HEK293 (cell line): ENCODE measurements around the gene PSMD8.
A peak's percentile ranks its signal among the peaks of the same experiment; 100 is the strongest.

Experiments used
- GFI1B ChIP-seq: fragments of 450-650 bp; formaldehyde crosslinking; IDR thresholded peaks from 2 replicates; pipeline ENCODE4 v1.5.1; 2016; ENCODE audit warnings: missing biosample characterization, missing genetic modification characterization
- IKZF3 ChIP-seq: fragments of 450-650 bp; IDR thresholded peaks from 2 replicates; pipeline ENCODE4 v1.5.0; 2018; ENCODE audit warnings: missing biosample characterization, mild to moderate bottlenecking, missing genetic modification characterization, moderate library complexity
- INSM2 ChIP-seq: fragments of 450-650 bp; formaldehyde crosslinking; IDR thresholded peaks from 2 replicates; pipeline ENCODE4 v1.5.1; 2016; ENCODE audit warnings: missing biosample characterization, missing genetic modification characterization
- KLF8 ChIP-seq: fragments of 450-650 bp; formaldehyde crosslinking; IDR thresholded peaks from 2 replicates; pipeline ENCODE4 v1.5.1; 2016; ENCODE audit warnings: missing biosample characterization, missing genetic modification characterization
- MZF1 ChIP-seq: fragments of 450-650 bp; formaldehyde crosslinking; IDR thresholded peaks from 2 replicates; pipeline ENCODE4 v1.5.1; 2017; ENCODE audit warnings: missing biosample characterization, missing genetic modification characterization, borderline replicate concordance
- REPIN1 ChIP-seq: fragments of 450-650 bp; formaldehyde crosslinking; IDR thresholded peaks from 2 replicates; pipeline ENCODE4 v1.5.1; 2017; ENCODE audit warnings: missing biosample characterization, missing genetic modification characterization, low read depth
- SETDB1 ChIP-seq: IDR thresholded peaks from one replicate; pipeline ENCODE4 v1.6.1; 2017; ENCODE audit warnings: mild to moderate bottlenecking, low read length, moderate library complexity, mixed read lengths; ENCODE audit not compliant: insufficient read length
- SP3 ChIP-seq: fragments of 450-650 bp; formaldehyde crosslinking; IDR thresholded peaks from 2 replicates; pipeline ENCODE4 v1.5.1; 2016; ENCODE audit warnings: missing biosample characterization, missing genetic modification characterization
- ZBTB1 ChIP-seq: fragments of 450-650 bp; formaldehyde crosslinking; IDR thresholded peaks from 2 replicates; pipeline ENCODE4 v1.5.1; 2016; ENCODE audit warnings: missing biosample characterization, missing genetic modification characterization
- ZBTB48 ChIP-seq: fragments of 450-650 bp; formaldehyde crosslinking; IDR thresholded peaks from 2 replicates; pipeline ENCODE4 v1.5.1; 2016; ENCODE audit warnings: missing biosample characterization, missing genetic modification characterization
- ZFHX2 ChIP-seq: fragments of 450-650 bp; formaldehyde crosslinking; conservative IDR thresholded peaks from 2 replicates; pipeline ENCODE4 v1.5.1; 2016; ENCODE audit warnings: missing biosample characterization, missing genetic modification characterization
- ZNF18 ChIP-seq: fragments of 450-650 bp; formaldehyde crosslinking; IDR thresholded peaks from 2 replicates; pipeline ENCODE4 v1.5.1; 2016; ENCODE audit warnings: missing biosample characterization, missing genetic modification characterization
- ZNF24 ChIP-seq: fragments of 450-650 bp; formaldehyde crosslinking; IDR thresholded peaks from 2 replicates; pipeline ENCODE4 v1.5.1; 2016; ENCODE audit warnings: missing biosample characterization, missing genetic modification characterization
- ZNF311 ChIP-seq: fragments of 450-650 bp; formaldehyde crosslinking; IDR thresholded peaks from 2 replicates; pipeline ENCODE4 v1.5.1; 2017; ENCODE audit warnings: missing biosample characterization, missing genetic modification characterization, borderline replicate concordance
- ZNF391 ChIP-seq: fragments of 450-650 bp; formaldehyde crosslinking; IDR thresholded peaks from 2 replicates; pipeline ENCODE4 v1.5.1; 2016; ENCODE audit warnings: low read depth, missing biosample characterization, missing genetic modification characterization, borderline replicate concordance
- ZNF416 ChIP-seq: fragments of 450-650 bp; formaldehyde crosslinking; IDR thresholded peaks from 2 replicates; pipeline ENCODE4 v1.5.1; 2016; ENCODE audit warnings: missing biosample characterization, missing genetic modification characterization
- ZNF488 ChIP-seq: fragments of 450-650 bp; formaldehyde crosslinking; IDR thresholded peaks from 2 replicates; pipeline ENCODE4 v1.5.1; 2016; ENCODE audit warnings: missing biosample characterization, missing genetic modification characterization
- ZNF501 ChIP-seq: fragments of 450-650 bp; formaldehyde crosslinking; IDR thresholded peaks from 2 replicates; pipeline ENCODE4 v1.5.1; 2016; ENCODE audit warnings: missing biosample characterization, missing genetic modification characterization
- ZNF510 ChIP-seq: fragments of 450-650 bp; formaldehyde crosslinking; IDR thresholded peaks from 2 replicates; pipeline ENCODE4 v1.5.1; 2018; ENCODE audit warnings: mild to moderate bottlenecking, missing genetic modification characterization, missing biosample characterization; ENCODE audit not compliant: insufficient replicate concordance
- ZNF518A ChIP-seq: fragments of 450-650 bp; formaldehyde crosslinking; conservative IDR thresholded peaks from 2 replicates; pipeline ENCODE4 v1.5.1; 2016; ENCODE audit warnings: low read depth, missing biosample characterization, missing genetic modification characterization
- ZNF529 ChIP-seq: fragments of 450-650 bp; formaldehyde crosslinking; IDR thresholded peaks from 2 replicates; pipeline ENCODE4 v1.5.1; 2017; ENCODE audit warnings: missing genetic modification characterization, missing biosample characterization; ENCODE audit not compliant: insufficient replicate concordance
- ZNF571 ChIP-seq: fragments of 450-650 bp; formaldehyde crosslinking; IDR thresholded peaks from 2 replicates; pipeline ENCODE4 v1.5.0; 2017; ENCODE audit warnings: missing biosample characterization, missing genetic modification characterization
- ZNF596 ChIP-seq: fragments of 450-650 bp; IDR thresholded peaks from 2 replicates; pipeline ENCODE4 v1.5.0; 2018; ENCODE audit warnings: missing biosample characterization, mild to moderate bottlenecking, missing genetic modification characterization, moderate library complexity
- ZNF645 ChIP-seq: fragments of 450-650 bp; formaldehyde crosslinking; IDR thresholded peaks from 2 replicates; pipeline ENCODE4; 2016; ENCODE audit warnings: missing biosample characterization, missing genetic modification characterization
- ZNF768 ChIP-seq: fragments of 450-650 bp; formaldehyde crosslinking; IDR thresholded peaks from 2 replicates; pipeline ENCODE4 v1.5.1; 2018; ENCODE audit warnings: missing biosample characterization, mild to moderate bottlenecking, missing genetic modification characterization
- ZNF777 ChIP-seq: fragments of 450-650 bp; formaldehyde crosslinking; IDR thresholded peaks from 2 replicates; pipeline ENCODE4 v1.5.1; 2017; ENCODE audit warnings: missing biosample characterization, missing genetic modification characterization, borderline replicate concordance
- ZNF830 ChIP-seq: fragments of 450-650 bp; IDR thresholded peaks from 2 replicates; pipeline ENCODE4 v1.5.0; 2018; ENCODE audit warnings: missing biosample characterization, missing genetic modification characterization, low read depth, mild to moderate bottlenecking, moderate library complexity
- ZSCAN4 ChIP-seq: fragments of 450-650 bp; formaldehyde crosslinking; IDR thresholded peaks from 2 replicates; pipeline ENCODE4 v1.5.1; 2017; ENCODE audit warnings: missing biosample characterization, missing genetic modification characterization

Gene PSMD8

GRCh38 chr19:38335949-38336637 is 38.3 kb upstream of the PSMD8 start (continued):
- TF ChIP-seq ZNF518A: no peak
- no peak for TF ChIP-seq ZNF510
- no peak for TF ChIP-seq ZNF571
- TF ChIP-seq IKZF3 (tag by site-specific recombination): peak; percentile 95
- TF ChIP-seq ZBTB1 (tag by site-specific recombination): 0 out of 2 replicates have a peak, but pooled peaks have one; percentile 13
- peak; percentile 94; the same call in 1 of the 2 replicates for TF ChIP-seq REPIN1 (tag by site-specific recombination)
- no peak for TF ChIP-seq SETDB1
- TF ChIP-seq ZNF18: no peak
- TF ChIP-seq ZNF768 (tag by site-specific recombination): no peak; the same call in 1 of the 2 replicates
- no peak for TF ChIP-seq ZNF830 (tag by site-specific recombination)
- peak; percentile 85 for TF ChIP-seq ZFHX2 (tag by site-specific recombination)
- TF ChIP-seq ZSCAN4 (tag by site-specific recombination): 0 out of 2 replicates have a peak, but pooled peaks have one; percentile 48
- TF ChIP-seq MZF1 (tag by site-specific recombination): peak; percentile 17; the same call in 1 of the 2 replicates
- TF ChIP-seq ZNF645 (tag by site-specific recombination): peak; percentile 82; the same call in 1 of the 2 replicates
- peak; percentile 68; the same call in 1 of the 2 replicates for TF ChIP-seq ZNF488 (tag by site-specific recombination)
- TF ChIP-seq ZNF777 (tag by site-specific recombination): peak; percentile 99
- no peak for TF ChIP-seq GFI1B (tag by site-specific recombination)
- no peak for TF ChIP-seq ZNF311 (tag by site-specific recombination)
- peak; percentile 100 for TF ChIP-seq KLF8 (tag by site-specific recombination)
- no peak for TF ChIP-seq ZNF596 (tag by site-specific recombination)
- TF ChIP-seq ZNF24 (tag by site-specific recombination): no peak
- TF ChIP-seq ZNF416 (tag by site-specific recombination): no peak
- TF ChIP-seq ZNF529 (tag by site-specific recombination): no peak
- peak; percentile 94; the same call in 1 of the 2 replicates for TF ChIP-seq ZNF391 (tag by site-specific recombination)
- TF ChIP-seq SP3 (tag by site-specific recombination): peak; percentile 95
- TF ChIP-seq INSM2 (tag by site-specific recombination): peak; percentile 64; the same call in 1 of the 2 replicates
- TF ChIP-seq ZNF501 (tag by site-specific recombination): peak; percentile 89
- no peak for TF ChIP-seq ZBTB48 (tag by site-specific recombination)
